GM12801 (cell line): ENCODE results near the gene PKDCC.

Experiments used
- TF ChIP-seq, protein P1 (sequence below): IDR thresholded peaks from one replicate; pipeline ENCODE4 v1.5.1; 2011; ENCODE audit warnings: control low read depth; ENCODE audit not compliant: insufficient read length; ENCODE audit errors: extremely low read depth

The PKDCC gene

DNA sequence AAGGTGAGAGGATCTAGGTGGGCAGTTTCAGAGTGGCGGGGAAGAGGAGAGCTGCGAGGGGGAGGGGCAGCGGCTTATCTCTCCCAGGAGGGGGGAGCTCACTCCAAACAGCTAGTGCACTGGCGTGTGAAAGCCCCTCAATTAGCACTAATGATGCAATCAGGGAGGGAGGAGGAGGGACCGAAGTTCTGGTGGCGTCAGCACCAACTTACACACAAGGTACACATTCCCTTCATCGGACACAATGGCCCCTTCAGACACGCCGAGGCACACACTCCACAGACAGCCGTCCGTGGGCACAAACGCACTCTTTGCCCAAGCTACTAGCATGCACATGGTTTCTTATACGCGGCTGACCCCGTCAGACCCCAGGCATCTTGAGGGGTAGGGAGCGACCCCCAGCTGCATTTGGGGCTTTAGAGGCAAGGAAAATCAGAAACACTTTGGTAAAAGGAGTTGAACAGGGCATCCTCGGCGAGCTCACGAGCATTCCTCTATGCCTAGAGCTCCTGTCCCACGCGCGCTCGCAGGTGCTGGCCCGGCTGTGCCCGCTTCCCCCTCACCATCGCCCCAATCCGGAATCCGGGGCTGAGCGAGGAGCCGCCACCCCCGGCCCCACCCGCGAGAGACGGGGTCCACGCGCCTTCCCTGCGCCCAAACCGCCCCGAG lies 868 bp upstream of the PKDCC start:
- TF ChIP-seq, protein P1, sequence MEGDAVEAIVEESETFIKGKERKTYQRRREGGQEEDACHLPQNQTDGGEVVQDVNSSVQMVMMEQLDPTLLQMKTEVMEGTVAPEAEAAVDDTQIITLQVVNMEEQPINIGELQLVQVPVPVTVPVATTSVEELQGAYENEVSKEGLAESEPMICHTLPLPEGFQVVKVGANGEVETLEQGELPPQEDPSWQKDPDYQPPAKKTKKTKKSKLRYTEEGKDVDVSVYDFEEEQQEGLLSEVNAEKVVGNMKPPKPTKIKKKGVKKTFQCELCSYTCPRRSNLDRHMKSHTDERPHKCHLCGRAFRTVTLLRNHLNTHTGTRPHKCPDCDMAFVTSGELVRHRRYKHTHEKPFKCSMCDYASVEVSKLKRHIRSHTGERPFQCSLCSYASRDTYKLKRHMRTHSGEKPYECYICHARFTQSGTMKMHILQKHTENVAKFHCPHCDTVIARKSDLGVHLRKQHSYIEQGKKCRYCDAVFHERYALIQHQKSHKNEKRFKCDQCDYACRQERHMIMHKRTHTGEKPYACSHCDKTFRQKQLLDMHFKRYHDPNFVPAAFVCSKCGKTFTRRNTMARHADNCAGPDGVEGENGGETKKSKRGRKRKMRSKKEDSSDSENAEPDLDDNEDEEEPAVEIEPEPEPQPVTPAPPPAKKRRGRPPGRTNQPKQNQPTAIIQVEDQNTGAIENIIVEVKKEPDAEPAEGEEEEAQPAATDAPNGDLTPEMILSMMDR: no peak

DNA sequence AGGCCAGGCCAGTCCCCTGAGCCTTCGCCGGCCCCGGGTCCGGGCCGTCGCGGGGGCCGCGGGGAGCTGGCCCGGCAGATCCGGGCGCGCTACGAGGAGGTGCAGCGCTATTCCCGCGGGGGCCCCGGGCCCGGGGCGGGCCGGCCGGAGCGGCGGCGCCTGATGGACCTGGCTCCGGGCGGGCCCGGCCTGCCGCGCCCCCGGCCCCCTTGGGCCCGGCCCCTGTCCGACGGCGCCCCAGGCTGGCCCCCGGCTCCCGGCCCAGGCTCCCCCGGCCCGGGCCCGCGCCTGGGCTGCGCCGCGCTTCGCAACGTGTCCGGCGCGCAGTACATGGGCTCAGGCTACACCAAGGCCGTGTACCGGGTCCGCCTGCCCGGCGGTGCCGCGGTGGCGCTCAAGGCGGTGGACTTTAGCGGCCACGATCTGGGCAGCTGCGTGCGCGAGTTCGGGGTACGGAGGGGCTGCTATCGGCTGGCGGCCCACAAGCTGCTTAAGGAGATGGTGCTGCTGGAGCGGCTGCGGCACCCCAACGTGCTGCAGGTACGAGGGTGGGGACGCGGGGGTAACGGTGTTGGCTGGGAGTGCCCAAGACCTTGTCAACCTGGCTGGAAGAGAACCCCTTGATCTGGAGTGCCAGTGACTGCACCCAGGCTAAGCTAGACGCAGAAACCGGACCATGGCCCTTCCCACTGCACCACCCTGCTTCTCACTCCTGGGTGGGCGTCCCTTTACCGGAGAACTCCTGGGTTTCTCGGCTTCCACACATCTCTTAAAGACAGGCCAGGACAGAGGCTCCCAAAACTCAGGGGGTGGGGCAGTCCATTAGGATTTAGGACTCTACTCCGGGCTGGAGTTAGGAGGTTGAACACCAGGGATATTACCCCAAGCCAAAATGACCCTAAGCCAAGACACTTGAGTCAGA lies 739 bp downstream of the PKDCC start:
- TF ChIP-seq, protein P1: no peak

DNA sequence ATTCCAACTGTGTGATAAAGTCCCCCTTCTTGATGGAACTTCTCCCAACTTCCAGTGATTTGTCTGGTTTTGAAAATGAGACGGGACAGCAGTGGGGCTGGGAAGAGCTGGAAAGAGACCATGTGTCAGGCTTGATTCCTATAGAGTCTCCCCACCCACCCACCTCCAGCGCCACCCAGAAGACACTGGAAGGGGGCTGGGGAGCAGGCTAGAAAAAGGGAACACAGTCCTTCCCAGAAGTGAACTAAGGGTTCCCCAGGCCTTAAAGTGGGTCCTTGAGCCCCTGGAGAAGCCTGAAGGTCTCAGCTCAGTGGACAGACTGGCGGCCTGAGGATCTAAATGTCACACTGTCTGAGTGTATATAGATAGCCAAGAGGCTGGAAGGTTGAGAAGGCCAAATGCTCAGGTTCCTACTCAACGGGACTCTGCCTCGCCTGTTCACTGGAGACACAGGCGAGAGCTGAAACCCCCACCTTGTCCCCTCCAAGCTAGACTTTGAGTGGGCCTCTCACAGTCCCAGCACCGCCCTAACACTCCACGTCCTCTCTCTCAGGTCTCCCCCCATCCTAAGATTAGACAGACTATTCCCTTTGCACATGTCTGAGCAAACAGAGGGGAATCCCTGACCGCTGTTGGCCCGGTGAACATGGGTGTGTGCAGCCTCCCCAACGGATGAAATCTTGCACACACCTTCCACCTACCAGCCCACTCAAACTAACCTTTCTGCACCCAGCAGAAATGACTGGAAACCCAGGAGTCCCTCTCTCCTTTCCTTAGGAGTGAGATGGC lies 1.6 kb downstream of the PKDCC start:
- TF ChIP-seq, protein P1: no peak

DNA sequence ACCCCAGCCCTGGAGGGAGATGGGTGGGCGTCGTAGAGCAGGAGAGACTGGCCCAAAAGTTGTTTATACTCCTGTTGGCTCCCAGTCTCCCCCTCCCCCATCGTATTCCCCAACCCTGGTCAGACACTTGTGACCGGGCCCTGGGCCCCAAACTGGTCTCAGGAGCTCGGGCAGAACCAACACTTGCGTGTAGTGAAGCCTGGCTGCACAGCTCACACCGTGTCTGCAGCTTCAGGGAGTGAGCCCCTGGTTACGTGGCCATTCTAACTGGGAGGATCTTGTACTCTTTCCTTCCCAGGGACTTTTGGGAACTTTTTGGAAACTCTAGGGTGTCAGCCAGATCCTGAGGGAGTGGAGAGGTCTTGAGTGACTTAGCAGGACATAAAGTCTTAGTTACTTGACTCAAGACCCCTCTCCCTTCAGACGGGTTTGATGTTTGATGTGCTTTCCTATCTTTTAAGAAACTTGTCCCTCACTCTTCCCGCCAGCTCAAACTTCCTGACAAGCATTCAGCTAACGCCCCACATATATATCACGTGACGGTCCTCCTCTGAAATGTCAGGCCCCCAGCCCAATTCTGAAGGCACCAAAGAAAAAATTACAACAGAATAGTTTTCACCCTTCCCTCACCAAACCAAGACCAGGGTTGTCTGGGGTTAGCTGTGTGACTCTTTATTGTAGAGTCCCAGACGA lies 2.3 kb downstream of the PKDCC start:
- TF ChIP-seq, protein P1: no peak

DNA sequence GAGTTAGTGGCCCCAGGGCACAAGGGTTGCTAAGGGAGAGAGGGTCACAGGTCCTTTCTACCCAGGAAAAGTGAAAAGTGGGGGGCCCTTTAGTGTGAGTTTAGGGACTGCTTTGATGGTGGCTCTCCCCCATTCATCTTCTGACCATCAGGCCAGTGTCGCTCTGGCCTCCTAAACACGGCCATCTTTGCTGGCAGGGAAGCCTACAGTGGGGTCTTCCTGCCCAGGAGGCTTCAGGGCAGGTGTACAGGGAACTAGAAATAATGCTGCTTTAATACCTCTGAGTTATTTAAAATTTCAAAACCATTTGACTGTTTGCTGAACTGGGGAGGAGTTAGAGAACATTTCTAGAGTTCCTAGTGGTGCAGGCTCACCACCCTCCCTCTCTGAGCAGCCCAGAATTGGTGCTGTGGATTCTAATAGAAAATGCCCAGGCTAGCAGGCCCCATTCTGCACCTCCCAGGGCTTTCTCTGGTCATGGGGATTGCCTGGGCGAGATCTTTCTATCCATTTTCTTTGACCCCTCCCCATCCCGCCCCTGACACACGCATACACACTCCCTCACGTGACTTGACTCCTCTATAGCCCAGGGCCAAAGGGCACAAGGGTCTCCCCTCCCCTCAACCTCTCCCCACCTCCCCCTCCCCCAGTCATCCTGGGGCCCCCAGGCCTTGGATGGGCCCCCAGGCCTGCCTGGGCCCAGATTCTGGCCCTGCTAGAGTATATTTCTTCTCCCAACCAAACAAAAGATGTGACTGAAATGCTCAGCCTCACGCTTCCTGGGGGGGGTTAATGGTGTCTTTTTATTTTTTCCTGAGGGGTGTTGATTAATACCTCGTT lies 3.1 kb downstream of the PKDCC start:
- TF ChIP-seq, protein P1: no peak

DNA sequence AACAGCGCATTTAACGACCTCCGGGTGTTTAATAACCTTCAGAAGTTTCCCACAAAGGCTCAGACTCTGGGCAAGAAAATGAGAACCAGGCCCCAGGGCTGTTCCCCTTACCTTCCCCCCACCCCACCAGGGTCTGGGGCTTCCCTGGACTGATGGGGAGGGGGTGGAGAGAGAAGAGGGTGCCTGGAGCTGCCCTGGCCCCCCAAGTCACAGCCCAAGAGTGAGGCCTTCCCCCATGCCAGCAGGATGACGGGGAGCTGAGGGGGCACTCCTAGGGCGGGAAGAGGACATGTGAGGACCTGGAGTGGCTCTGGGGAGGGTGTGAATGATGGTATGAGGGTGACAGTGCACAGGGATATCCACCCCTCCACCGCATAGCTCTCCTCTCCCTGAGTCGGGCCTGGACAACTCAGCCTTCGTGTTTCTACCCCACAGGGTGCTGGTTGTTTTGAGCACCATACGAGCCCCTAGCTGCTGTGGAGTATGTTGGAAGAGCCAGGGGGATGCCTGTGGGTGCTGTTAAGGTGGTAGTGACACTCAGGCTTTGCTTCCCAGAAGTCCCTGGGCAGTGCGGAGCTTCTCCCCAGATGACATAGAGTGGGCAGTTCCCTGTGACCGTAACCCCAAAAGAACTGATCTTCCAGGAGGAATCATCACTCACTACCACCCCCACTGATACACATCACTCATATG lies 3.9 kb downstream of the PKDCC start:
- TF ChIP-seq, protein P1: no peak
